Karpas-422 (cell line): Measurements from ENCODE around the gene TMEM41A. TPM values are rescaled to one million over a fixed set of nuclear protein-coding genes. Genes with fewer than 3 reads are reported as not detected.
"Not testable (repeated sequence)": the region's sequence is repeated elsewhere in the genome, so short reads cannot be mapped to it uniquely, and the experiment has no call there.

ENCODE experiments used
- DNase-seq: peaks from one replicate; pipeline ENCODE4 v3.0.0-alpha.2; 2015
- H2AFZ ChIP-seq: fragments of 200-600 bp; sonication (generic); 2 replicates; pipeline ENCODE4 v1.6.1; 2014; ENCODE audit warnings: antibody characterized with exemption, low read length, mixed read lengths
- H3K27ac ChIP-seq: fragments of 200-600 bp; sonication (generic); 2 replicates; pipeline ENCODE4 v1.5.1; 2014; ENCODE audit warnings: mild to moderate bottlenecking, low read length, moderate library complexity
- H3K27me3 ChIP-seq: fragments of 200-600 bp; sonication (generic); 2 replicates; pipeline ENCODE4 v1.6.1; 2014; ENCODE audit warnings: low read length, mixed read lengths
- H3K36me3 ChIP-seq: fragments of 200-600 bp; sonication (generic); 2 replicates; pipeline ENCODE4 v1.6.1; 2014; ENCODE audit warnings: low read length, mixed read lengths; ENCODE audit not compliant: insufficient read depth
- H3K4me1 ChIP-seq: fragments of 200-600 bp; sonication (generic); 2 replicates; pipeline ENCODE4 v1.6.1; 2014; ENCODE audit warnings: mild to moderate bottlenecking, low read length, mixed read lengths
- H3K4me2 ChIP-seq: fragments of 200-600 bp; sonication (generic); 2 replicates; pipeline ENCODE4 v1.6.1; 2014; ENCODE audit warnings: low read length, low read depth, mild to moderate bottlenecking; ENCODE audit not compliant: poor library complexity, severe bottlenecking
- H3K4me3 ChIP-seq: fragments of 200-600 bp; sonication (generic); 2 replicates; pipeline ENCODE4 v1.5.1; 2014; ENCODE audit warnings: mild to moderate bottlenecking, antibody characterized with exemption, low read length, mixed read lengths
- H3K79me2 ChIP-seq: fragments of 200-600 bp; sonication (generic); 2 replicates; pipeline ENCODE4 v1.6.1; 2014; ENCODE audit warnings: mild to moderate bottlenecking, low read length, mixed read lengths
- H3K9ac ChIP-seq: fragments of 200-600 bp; sonication (generic); 2 replicates; pipeline ENCODE4 v1.6.0; 2014; ENCODE audit warnings: low read length
- H3K9me2 ChIP-seq: fragments of 200-600 bp; sonication (generic), shearing (Covaris generic); replicated peaks from 2 replicates; pipeline ENCODE4 v1.6.0; 2014; ENCODE audit warnings: mild to moderate bottlenecking, low read length, moderate library complexity; ENCODE audit not compliant: insufficient read depth
- H3K9me3 ChIP-seq: fragments of 300-700, 200-600 bp; sonication (generic); 2 replicates; pipeline ENCODE4 v1.6.1; 2014; ENCODE audit warnings: low read length, mixed read lengths
- H4K20me1 ChIP-seq: fragments of 200-600 bp; sonication (generic); 2 replicates; pipeline ENCODE4 v1.6.1; 2014; ENCODE audit warnings: mild to moderate bottlenecking, antibody characterized with exemption, low read length, low read depth; ENCODE audit not compliant: insufficient read depth
- total RNA-seq: library from RNA; depleted of rRNA; stranded (reverse); fragments of >200 nt; shearing (Covaris generic); gene quantifications from 2 replicates; pipeline ENCODE4 v1.2.3, GENCODE V29; 2014; ENCODE audit warnings: low replicate concordance

The TMEM41A gene
- total RNA-seq, 1 experiment from 2014 or later = 34.1 TPM

DNA sequence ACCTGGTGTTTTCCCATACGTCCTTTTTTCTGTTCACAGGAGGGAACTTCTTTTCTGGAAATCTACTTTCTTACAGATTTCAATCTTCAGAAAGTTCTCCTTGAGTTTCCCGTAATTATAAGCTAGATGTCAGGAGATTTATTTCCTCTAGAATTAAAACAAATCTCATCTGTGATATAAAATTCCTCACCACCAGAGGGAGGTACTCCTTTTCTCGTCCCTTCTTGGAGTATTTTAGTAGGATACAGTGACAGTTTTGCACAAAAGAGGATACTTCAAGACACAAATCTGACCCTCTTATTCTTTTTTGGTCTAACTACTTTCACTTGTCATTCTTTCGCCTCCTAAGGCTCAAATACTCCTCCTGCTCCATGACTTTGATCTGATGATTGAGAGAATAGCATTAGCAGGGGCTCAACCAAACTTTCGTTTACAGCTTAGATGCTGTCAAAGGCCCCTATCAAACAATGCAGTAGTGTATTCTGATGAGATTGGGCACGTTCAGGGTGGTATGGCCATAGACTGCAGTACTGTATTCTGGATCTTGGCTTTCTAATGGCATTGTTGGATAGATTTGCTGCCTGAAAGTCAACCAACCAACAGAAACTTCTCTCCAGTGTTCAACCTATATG lies 38.0 kb downstream of the TMEM41A start:
- Histone ChIP-seq H3K36me3 (no peaks in the 10 kb centered on the region), H3K27me3 (no peaks in the 10 kb centered on the region), H3K4me2 (no peak overlapping the region), H3K9ac (no peak overlapping the region), H4K20me1 (no peaks in the 10 kb centered on the region), H3K79me2 (no peaks in the 10 kb centered on the region), H3K4me3 (no peak overlapping the region), H2AFZ (no peak overlapping the region), H3K9me3 (no peaks in the 10 kb centered on the region), H3K4me1 (peaks cover 3% of the 10 kb centered on the region), H3K27ac (no peak overlapping the region), H3K9me2 (no peaks in the 10 kb centered on the region)
- DNase-seq = peak; percentile 69

DNA sequence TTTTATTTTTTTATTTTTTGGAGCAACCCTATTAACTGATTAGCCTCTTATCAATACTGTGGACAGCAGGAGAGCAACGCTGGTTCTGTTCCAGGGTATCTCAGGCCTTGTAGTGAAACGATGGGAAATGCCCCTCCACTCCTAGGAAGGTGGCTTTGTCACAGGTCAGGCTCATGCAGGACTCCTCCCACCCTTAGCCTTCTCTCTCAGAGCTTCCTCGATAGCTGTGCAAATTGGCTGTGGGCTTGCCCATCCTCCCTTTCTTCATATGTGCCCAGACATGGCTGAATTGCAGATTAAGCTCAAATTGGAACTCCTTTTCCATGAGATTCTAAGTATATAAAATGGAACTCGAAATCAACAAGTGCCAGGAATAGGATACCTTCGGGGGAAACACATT lies 38.5 kb downstream of the TMEM41A start:
- Histone ChIP-seq H4K20me1 (no peaks in the 10 kb centered on the region), H3K9ac (no peak overlapping the region), H3K79me2 (no peaks in the 10 kb centered on the region), H2AFZ (no peak overlapping the region), H3K4me1 (no peaks in the 10 kb centered on the region), H3K27me3 (no peaks in the 10 kb centered on the region), H3K9me3 (no peaks in the 10 kb centered on the region), H3K36me3 (no peaks in the 10 kb centered on the region), H3K9me2 (no peaks in the 10 kb centered on the region), H3K27ac (no peak overlapping the region), H3K4me3 (no peak overlapping the region), H3K4me2 (no peak overlapping the region)
- DNase-seq = no peak

DNA sequence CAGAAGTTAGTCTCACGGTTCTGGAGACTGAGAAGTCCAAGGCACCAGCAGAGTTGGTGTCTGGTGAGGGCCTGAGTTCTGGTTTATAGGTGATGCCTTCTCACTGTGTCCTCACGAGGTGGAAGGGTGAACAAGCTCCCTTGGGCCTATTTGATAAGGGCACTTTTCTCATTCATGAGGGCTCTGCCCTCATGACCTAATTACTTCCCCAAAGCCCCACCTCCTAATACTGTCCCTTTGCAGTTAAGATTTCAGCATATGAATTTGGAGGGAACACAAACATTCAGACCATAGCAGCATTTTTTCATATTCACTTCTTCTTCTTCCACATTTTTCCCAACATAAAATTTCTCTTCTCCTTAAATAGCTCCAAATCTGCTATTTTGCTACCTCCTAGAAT lies 41.5 kb downstream of the TMEM41A start:
- no peak for DNase-seq

DNA sequence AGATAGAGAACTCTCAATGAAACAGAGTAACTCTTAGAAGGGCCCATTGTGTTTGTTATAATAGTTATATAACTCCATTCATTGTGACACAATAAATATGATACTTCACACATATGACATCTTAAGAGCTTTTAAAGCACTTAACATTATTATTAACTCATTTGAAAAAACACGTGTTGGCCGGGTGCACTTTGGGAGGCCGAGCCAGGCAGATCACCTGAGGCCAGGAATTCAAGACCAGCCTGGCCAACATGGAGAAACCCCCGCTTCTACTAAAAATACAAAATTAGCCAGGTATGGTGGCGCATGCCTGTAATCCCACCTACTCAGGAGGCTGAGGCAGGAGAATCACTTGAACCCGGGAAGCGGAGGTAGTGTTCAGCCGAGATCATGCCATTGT lies 47.4 kb downstream of the TMEM41A start:
- not testable (repeated sequence) for H3K36me3 ChIP-seq, H3K79me2 ChIP-seq, H3K9me3 ChIP-seq, H4K20me1 ChIP-seq, H3K4me3 ChIP-seq, H3K27ac ChIP-seq, DNase-seq, H3K27me3 ChIP-seq, H3K9ac ChIP-seq, H3K9me2 ChIP-seq, H2AFZ ChIP-seq, H3K4me2 ChIP-seq, H3K4me1 ChIP-seq

More for the DNA sequence above, 41.5 kb downstream of the TMEM41A start:
- no peaks in the 10 kb centered on the region for H3K9me2 ChIP-seq
- H3K79me2 ChIP-seq = no peaks in the 10 kb centered on the region
- H4K20me1 ChIP-seq = no peaks in the 10 kb centered on the region
- H2AFZ ChIP-seq = no peak overlapping the region
- H3K4me3 ChIP-seq = no peak overlapping the region
- no peak overlapping the region for H3K27ac ChIP-seq
- H3K27me3 ChIP-seq = no peaks in the 10 kb centered on the region
- H3K36me3 ChIP-seq = no peaks in the 10 kb centered on the region
- H3K9ac ChIP-seq = no peak overlapping the region
- no peaks in the 10 kb centered on the region for H3K4me1 ChIP-seq
- no peak overlapping the region for H3K4me2 ChIP-seq
- H3K9me3 ChIP-seq = no peaks in the 10 kb centered on the region

DNA sequence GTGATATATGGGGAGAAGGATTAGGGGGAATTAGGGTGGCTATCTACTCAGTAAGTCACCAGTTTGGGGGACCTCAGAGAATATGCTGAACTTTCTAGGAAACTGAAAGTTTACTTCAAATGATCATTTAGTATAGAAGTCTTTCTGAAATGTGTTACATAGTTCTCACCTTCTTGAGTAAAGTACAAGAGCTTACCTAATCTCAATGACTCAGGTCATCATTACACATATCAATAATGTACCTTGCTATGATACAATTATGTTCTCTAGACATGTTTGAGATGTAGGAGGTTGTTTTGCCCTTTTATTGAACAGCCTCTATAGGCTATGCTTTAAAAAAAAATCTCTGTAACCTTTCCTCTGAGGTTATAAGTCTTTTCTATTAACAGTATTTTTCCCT lies 50.7 kb downstream of the TMEM41A start:
- no peaks in the 10 kb centered on the region for H3K4me1 ChIP-seq
- no peak for DNase-seq
- no peak overlapping the region for H3K4me3 ChIP-seq

DNA sequence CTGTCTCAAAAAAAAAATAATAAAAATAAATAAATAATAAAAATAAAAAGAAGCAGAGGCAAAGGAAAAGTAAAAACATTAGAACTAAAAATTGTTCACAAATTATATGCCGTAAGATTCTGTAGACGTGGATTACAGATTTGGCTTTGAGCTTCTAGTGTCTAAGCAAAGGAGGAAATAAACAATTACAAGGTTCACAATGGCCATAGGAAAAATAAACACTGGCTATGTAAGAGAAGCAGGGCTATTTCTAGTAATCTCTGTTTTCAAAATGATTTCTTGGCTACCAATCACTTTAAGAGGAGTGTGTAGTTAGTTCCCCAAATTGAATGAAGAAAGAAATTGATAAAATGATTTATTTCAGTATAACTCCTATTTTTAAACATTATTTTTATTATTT lies 54.5 kb downstream of the TMEM41A start:
- Histone ChIP-seq H3K4me3 (no peak overlapping the region), H4K20me1 (no peaks in the 10 kb centered on the region), H3K27me3 (no peaks in the 10 kb centered on the region), H3K79me2 (no peaks in the 10 kb centered on the region), H2AFZ (no peak overlapping the region), H3K9me2 (no peaks in the 10 kb centered on the region), H3K36me3 (no peaks in the 10 kb centered on the region), H3K27ac (no peak overlapping the region), H3K9me3 (no peaks in the 10 kb centered on the region), H3K4me1 (no peaks in the 10 kb centered on the region), H3K4me2 (no peak overlapping the region), H3K9ac (no peak overlapping the region)
- no peak for DNase-seq

More for the DNA sequence above, 50.7 kb downstream of the TMEM41A start:
- no peak overlapping the region for H3K4me2 ChIP-seq
- no peak overlapping the region for H3K27ac ChIP-seq
- H3K9me2 ChIP-seq = no peaks in the 10 kb centered on the region
- no peaks in the 10 kb centered on the region for H3K27me3 ChIP-seq
- H2AFZ ChIP-seq = no peak overlapping the region
- no peaks in the 10 kb centered on the region for H3K79me2 ChIP-seq
- no peaks in the 10 kb centered on the region for H3K9me3 ChIP-seq
- H3K9ac ChIP-seq = no peak overlapping the region
- no peaks in the 10 kb centered on the region for H3K36me3 ChIP-seq
- no peaks in the 10 kb centered on the region for H4K20me1 ChIP-seq

DNA sequence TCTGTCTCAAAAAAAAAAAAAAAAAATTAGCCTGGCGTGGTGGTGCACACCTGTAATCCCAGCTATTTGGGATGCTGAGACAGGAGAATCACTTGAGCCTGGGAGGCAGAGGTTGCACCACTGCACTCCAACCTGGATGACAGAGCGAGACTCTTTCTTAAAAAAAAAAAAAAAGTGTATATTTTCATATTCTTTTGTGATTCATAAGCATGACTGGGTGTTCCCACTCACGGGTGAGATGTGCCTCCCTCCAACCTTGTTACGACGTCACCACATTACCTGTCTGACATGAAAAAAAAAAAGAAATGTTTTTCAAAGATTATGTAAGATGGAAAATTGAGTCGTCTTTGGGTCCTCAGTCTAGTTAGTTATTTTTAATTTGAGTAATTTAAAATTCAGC lies 56.8 kb downstream of the TMEM41A start:
- DNase-seq = no peak
- H4K20me1 ChIP-seq = no peaks in the 10 kb centered on the region
- no peak overlapping the region for H3K9ac ChIP-seq
- H3K4me2 ChIP-seq = no peak overlapping the region
- H3K9me2 ChIP-seq = no peaks in the 10 kb centered on the region
- H3K36me3 ChIP-seq = no peaks in the 10 kb centered on the region
- H3K9me3 ChIP-seq = no peaks in the 10 kb centered on the region
- H3K79me2 ChIP-seq = no peaks in the 10 kb centered on the region
- no peaks in the 10 kb centered on the region for H3K4me1 ChIP-seq
- no peak overlapping the region for H3K4me3 ChIP-seq
- H3K27ac ChIP-seq = no peak overlapping the region
- no peaks in the 10 kb centered on the region for H3K27me3 ChIP-seq
- H2AFZ ChIP-seq = no peak overlapping the region

DNA sequence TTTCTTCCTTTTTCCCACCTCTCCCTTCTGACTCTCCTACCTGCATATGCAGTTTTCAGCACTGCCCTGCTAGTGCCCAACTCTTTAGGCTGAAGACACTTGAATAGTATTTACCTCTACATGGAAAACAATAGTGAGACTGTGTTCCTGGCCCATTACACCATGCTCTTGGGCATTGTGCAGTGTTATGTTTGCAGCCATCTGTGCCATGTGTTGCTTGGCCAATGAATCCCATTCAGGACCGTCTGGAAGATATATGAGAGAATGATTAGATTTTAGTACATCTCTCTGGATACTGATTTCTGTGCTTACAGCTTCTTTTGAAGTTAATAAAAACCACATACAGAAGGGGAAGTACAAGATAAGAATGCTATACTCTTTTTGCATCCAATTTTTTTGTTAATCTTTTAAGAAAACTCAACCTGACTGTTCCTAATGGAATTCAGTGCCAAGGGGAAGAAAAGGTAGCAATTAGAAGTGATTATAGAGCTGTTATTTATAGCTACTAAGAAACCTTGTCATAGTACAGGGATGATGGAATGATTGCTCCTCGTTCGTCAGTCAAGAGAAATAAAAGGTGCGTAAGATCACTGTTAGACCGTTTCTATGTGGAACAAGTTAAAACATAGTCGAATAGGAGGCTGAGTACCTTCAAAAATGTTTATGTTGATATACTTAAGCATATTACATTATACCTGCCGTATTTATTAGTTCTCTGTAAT lies 58.9 kb downstream of the TMEM41A start:
- no peak for DNase-seq
- Histone ChIP-seq H2AFZ (no peak overlapping the region), H3K9me3 (no peaks in the 10 kb centered on the region), H3K79me2 (no peaks in the 10 kb centered on the region), H3K9me2 (no peaks in the 10 kb centered on the region), H3K27me3 (no peaks in the 10 kb centered on the region), H3K4me1 (no peaks in the 10 kb centered on the region), H3K27ac (no peak overlapping the region), H3K36me3 (no peaks in the 10 kb centered on the region), H3K9ac (no peak overlapping the region), H3K4me2 (no peak overlapping the region), H3K4me3 (no peak overlapping the region), H4K20me1 (no peaks in the 10 kb centered on the region)
